ENCODE results near the gene TRAPPC8. TPM values are rescaled to one million over a fixed set of nuclear protein-coding genes. Genes with fewer than 3 reads are reported as not detected.
"Not testable (repeated sequence)": the region's sequence is repeated elsewhere in the genome, so short reads cannot be mapped to it uniquely, and the experiment has no call there.

TRAPPC8 gene
- total RNA-seq, 4 donors from 2014 or later = 43.3 to 54.6 (median 50.5) TPM

- WGBS, 2 donors = 85 to 87% methylated on average over 6 of the region's 6 CpGs
Observed at GRCh38 chr18:31931886-31932240, 11.1 kb downstream of the TRAPPC8 start.

GRCh38 chr18:31931163-31931885, 11.6 kb downstream of the TRAPPC8 start:
- WGBS, 2 donors = 48 to 55% methylated on average over 6 of the region's 6 CpGs
- TF ChIP-seq POLR2A (IDR thresholded peaks at IDR 0.05) (no peak), CTCF (IDR thresholded peaks at IDR 0.05) (no peak)
- H3K4me3 ChIP-seq (ENCODE audit: low read depth, poor library complexity, severe bottlenecking) = no peak overlapping the region
- intact Hi-C loops (cut with DNase I; ENCODE audit: low total_unique reads) = no loop called here
- DNase-seq (ENCODE audit: low spot score in 2 of 2) = no peak

More at GRCh38 chr18:31931886-31932240, 11.1 kb downstream of the TRAPPC8 start:
- intact Hi-C loops (cut with DNase I; ENCODE audit: low total_unique reads) = no loop called here
- no peak for DNase-seq (ENCODE audit: low spot score in 2 of 2)
- H3K4me3 ChIP-seq (ENCODE audit: low read depth, poor library complexity, severe bottlenecking) = no peak overlapping the region
- TF ChIP-seq POLR2A (IDR thresholded peaks at IDR 0.05) = no peak
- TF ChIP-seq CTCF (IDR thresholded peaks at IDR 0.05) = no peak

- no peak for DNase-seq (ENCODE audit: low spot score in 2 of 2)
- no peak overlapping the region for H3K4me3 ChIP-seq (ENCODE audit: low read depth, poor library complexity, severe bottlenecking)
- TF ChIP-seq CTCF (IDR thresholded peaks at IDR 0.05) (no peak), POLR2A (IDR thresholded peaks at IDR 0.05) (no peak)
- intact Hi-C loops (cut with DNase I; ENCODE audit: low total_unique reads) = no loop called here
Observed at GRCh38 chr18:31929273-31929672, 13.7 kb downstream of the TRAPPC8 start.

GRCh38 chr18:31926988-31927387, 15.9 kb downstream of the TRAPPC8 start:
- DNase-seq (ENCODE audit: low spot score in 2 of 2); intact Hi-C loops (cut with DNase I; ENCODE audit: low total_unique reads); H3K4me3 ChIP-seq (ENCODE audit: low read depth, poor library complexity, severe bottlenecking): not testable (repeated sequence)
- WGBS, 2 donors = 96% methylated on average over 5 of the region's 5 CpGs

- no peak overlapping the region for H3K4me3 ChIP-seq (ENCODE audit: low read depth, poor library complexity, severe bottlenecking)
- no peak for DNase-seq (ENCODE audit: low spot score in 2 of 2)
- TF ChIP-seq POLR2A (IDR thresholded peaks at IDR 0.05) = no peak
- TF ChIP-seq CTCF (IDR thresholded peaks at IDR 0.05) = no peak
- 87 to 96% methylated on average over 3 of the region's 3 CpGs for WGBS, 2 donors
- intact Hi-C loops (cut with DNase I; ENCODE audit: low total_unique reads) = no loop called here
Observed at GRCh38 chr18:31920277-31920676, 22.7 kb downstream of the TRAPPC8 start.

GRCh38 chr18:31919366-31919765, 23.6 kb downstream of the TRAPPC8 start:
- DNase-seq (ENCODE audit: low spot score in 2 of 2); intact Hi-C loops (cut with DNase I; ENCODE audit: low total_unique reads); H3K4me3 ChIP-seq (ENCODE audit: low read depth, poor library complexity, severe bottlenecking): not testable (repeated sequence)
- WGBS, 2 donors = 98% methylated on average over 5 of the region's 5 CpGs

- 100% methylated on average over 1 of the region's 1 CpG for WGBS, 2 donors
- no peak for DNase-seq (ENCODE audit: low spot score in 2 of 2)
- intact Hi-C loops (cut with DNase I; ENCODE audit: low total_unique reads) = no loop called here
- H3K4me3 ChIP-seq (ENCODE audit: low read depth, poor library complexity, severe bottlenecking) = no peak overlapping the region
- TF ChIP-seq CTCF (IDR thresholded peaks at IDR 0.05) (no peak), POLR2A (IDR thresholded peaks at IDR 0.05) (no peak)
Observed at GRCh38 chr18:31918733-31919132, 24.2 kb downstream of the TRAPPC8 start.

All from lower leg skin (tissue), 4 donors.